IPS DF 6.9 (cell line): ENCODE results near the gene PDE8B.
"Not testable (repeated sequence)": the region's sequence is repeated elsewhere in the genome, so short reads cannot be mapped to it uniquely, and the experiment has no call there.

ENCODE experiments used
- DNase-seq: peaks from one replicate; pipeline ENCODE4 v3.0.0-alpha.2; 2013; ENCODE audit warnings: low read depth, low spot score
- H3K27ac ChIP-seq: one replicate; pipeline ENCODE4 v1.5.1; 2013; ENCODE audit warnings: low read length, control low read depth
- H3K27me3 ChIP-seq: 2 replicates; pipeline ENCODE4 v1.6.1; 2013; ENCODE audit warnings: mild to moderate bottlenecking, low read length; ENCODE audit not compliant: control insufficient read depth, insufficient read depth
- H3K36me3 ChIP-seq: 2 replicates; pipeline ENCODE4 v1.6.1; 2013; ENCODE audit warnings: low read length; ENCODE audit not compliant: control insufficient read depth, insufficient read depth
- H3K4me1 ChIP-seq: 2 replicates; pipeline ENCODE4 v1.6.1; 2013; ENCODE audit warnings: low read length; ENCODE audit not compliant: control insufficient read depth, insufficient read depth
- H3K4me3 ChIP-seq: 2 replicates; pipeline ENCODE4 v1.5.1; 2013; ENCODE audit warnings: mild to moderate bottlenecking, low read length
- H3K9me3 ChIP-seq: 2 replicates; pipeline ENCODE4 v1.6.1; 2013; ENCODE audit warnings: low read length, inconsistent platforms; ENCODE audit not compliant: control insufficient read depth, insufficient read depth
- WGBS: extraction: QIAGEN DNeasy Blood & Tissue Kit; methylation state at CpG from one replicate; pipeline ENCODE4 v1.1.7; 2013; ENCODE audit warnings: mixed read lengths, missing lambda C conversion rate; ENCODE audit not compliant: insufficient read length, insufficient coverage; 5-methylcytosine and 5-hydroxymethylcytosine counted together

PDE8B gene

DNA sequence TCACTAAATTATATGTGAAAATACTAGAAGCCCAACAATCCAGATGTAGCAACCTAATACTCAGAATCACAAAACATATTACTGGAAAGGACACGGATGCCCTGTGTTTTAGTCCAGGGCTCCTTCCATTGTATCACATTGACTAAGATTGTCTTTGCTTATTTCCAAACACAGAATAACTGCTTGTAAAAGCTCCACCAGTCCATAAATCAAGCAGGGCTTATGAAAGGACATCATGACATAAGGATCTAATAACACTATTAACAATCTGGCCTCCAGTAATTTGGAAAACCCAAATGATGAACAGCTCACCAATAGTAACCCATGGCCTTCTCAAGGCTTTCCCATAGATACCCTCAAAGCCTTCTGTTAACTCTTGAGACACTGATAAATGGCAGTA is 241.9 kb downstream of the PDE8B start:
- H3K27ac ChIP-seq: no peak overlapping the region
- no peaks in the 10 kb centered on the region for H3K4me1 ChIP-seq
- no peaks in the 10 kb centered on the region for H3K9me3 ChIP-seq
- no peaks in the 10 kb centered on the region for H3K27me3 ChIP-seq
- H3K36me3 ChIP-seq: no peaks in the 10 kb centered on the region
- no peak for DNase-seq
- WGBS: no CpG with 5 or more reads among the region's 1 CpG
- H3K4me3 ChIP-seq: no peak overlapping the region

DNA sequence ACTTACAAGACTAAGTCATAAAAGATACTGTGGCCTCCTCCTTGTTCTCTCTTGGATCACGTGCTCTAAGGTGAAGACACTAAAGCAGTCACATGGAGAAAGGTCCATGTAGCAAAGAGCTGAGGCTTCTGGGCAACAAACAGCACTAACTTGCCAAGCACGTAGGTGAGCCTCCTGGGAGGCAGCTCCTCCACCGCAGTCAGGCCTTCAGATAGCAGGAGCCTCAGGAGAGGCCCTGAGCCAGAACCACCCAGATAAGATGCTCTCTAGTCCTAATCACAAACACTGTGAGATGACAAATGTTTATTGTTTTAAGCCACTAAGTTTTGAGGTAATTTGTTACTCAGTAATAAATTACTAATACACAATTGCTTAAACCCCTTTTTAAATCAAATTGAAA is 243.6 kb downstream of the PDE8B start:
- no peaks in the 10 kb centered on the region for H3K4me1 ChIP-seq
- no peaks in the 10 kb centered on the region for H3K9me3 ChIP-seq
- WGBS: no CpG with 5 or more reads among the region's 3 CpGs
- no peak for DNase-seq
- H3K27me3 ChIP-seq: no peaks in the 10 kb centered on the region
- no peak overlapping the region for H3K27ac ChIP-seq
- H3K36me3 ChIP-seq: no peaks in the 10 kb centered on the region
- H3K4me3 ChIP-seq: no peak overlapping the region

DNA sequence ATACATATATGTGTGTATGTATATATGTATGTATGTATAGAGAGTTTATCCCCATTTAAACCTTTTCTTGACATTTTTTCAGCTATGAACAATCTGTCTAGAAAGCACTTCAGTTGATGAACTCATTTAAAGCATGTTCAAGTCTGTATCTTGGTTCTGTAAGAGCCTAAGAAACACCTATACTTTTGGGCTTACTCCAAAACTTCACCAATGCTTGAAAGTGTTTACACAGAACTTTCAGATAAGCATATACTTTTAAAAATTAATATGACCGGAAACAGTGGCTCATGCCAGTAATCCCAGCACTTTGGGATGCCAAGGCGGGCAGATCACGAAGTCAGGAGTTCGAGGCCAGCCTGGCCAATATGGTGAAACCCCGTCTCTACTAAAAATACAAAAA is 250.8 kb downstream of the PDE8B start:
- no CpG with 5 or more reads among the region's 5 CpGs for WGBS
- H3K27ac ChIP-seq: no peak overlapping the region
- H3K4me1 ChIP-seq: no peaks in the 10 kb centered on the region
- H3K27me3 ChIP-seq: no peaks in the 10 kb centered on the region
- DNase-seq: no peak
- H3K36me3 ChIP-seq: no peaks in the 10 kb centered on the region
- H3K9me3 ChIP-seq: no peaks in the 10 kb centered on the region
- no peak overlapping the region for H3K4me3 ChIP-seq

DNA sequence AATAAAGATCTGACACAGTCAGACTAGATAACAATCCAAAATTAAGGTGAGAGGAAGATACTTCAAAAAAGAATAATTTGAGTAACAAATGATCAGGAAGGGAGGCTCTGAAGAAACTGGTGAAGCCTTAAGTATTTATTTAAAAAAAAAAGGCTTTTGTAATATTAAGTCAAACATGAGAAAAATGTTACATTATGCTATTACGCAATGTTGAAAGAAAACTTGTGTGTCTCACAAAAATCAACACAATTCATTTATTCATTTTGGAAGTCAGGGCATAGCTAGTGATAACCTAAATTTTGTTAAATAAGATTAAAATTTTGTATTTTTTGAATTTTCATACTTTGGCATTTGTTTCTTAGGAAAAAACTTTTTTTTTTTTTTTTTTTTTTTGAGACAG is 253.4 kb downstream of the PDE8B start:
- H3K27me3 ChIP-seq: no peaks in the 10 kb centered on the region
- H3K4me1 ChIP-seq: no peaks in the 10 kb centered on the region
- no peak for DNase-seq
- WGBS: no CpG with 5 or more reads among the region's 1 CpG
- H3K27ac ChIP-seq: no peak overlapping the region
- no peaks in the 10 kb centered on the region for H3K9me3 ChIP-seq
- H3K4me3 ChIP-seq: no peak overlapping the region
- H3K36me3 ChIP-seq: no peaks in the 10 kb centered on the region

DNA sequence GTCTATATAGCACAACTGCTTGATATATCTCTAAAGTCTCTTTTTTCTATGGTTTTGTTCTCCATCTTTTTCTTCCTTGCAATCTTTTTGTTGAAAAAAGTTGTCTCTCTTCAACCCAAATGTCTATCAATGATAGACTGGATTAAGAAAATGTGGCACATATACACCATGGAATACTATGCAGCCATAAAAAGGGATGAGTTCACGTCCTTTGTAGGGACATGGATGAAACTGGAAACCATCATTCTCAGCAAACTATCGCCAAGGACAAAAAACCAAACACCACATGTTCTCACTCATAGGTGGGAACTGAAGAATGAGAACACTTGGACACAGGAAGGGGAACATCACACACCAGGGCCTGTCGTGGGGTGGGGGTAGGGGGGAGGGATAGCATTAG is 258.4 kb downstream of the PDE8B start:
- DNase-seq, H3K27ac ChIP-seq, H3K27me3 ChIP-seq, H3K4me3 ChIP-seq, H3K4me1 ChIP-seq, H3K36me3 ChIP-seq, H3K9me3 ChIP-seq: not testable (repeated sequence)
- WGBS: no CpG with 5 or more reads among the region's 3 CpGs

DNA sequence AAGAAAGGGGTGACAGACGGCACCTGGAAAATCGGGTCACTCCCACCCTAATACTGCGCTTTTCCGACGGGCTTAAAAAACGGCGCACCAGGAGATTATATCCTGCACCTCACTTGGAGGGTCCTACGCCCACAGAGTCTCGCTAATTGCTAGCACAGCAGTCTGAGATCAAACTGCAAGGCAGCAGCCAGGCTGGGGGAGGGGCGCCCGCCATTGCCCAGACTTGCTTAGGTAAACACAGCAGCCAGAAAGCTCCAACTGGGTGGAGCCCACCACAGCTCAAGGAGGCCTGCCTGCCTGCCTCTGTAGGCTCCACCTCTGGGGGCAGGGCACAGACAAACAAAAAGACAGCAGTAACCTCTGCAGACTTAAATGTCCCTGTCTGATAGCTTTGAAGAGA is 264.6 kb downstream of the PDE8B start:
- DNase-seq, H3K36me3 ChIP-seq, H3K4me1 ChIP-seq, H3K9me3 ChIP-seq, H3K27ac ChIP-seq, H3K4me3 ChIP-seq, H3K27me3 ChIP-seq: not testable (repeated sequence)
- WGBS: no CpG with 5 or more reads among the region's 11 CpGs
